ACHN (cell line): ENCODE data around the gene LTB4R.
A peak's percentile ranks its signal among the peaks of the same experiment; 100 is the strongest.

Experiments
- DNase-seq: peaks from one replicate; pipeline ENCODE4 v3.0.0-alpha.2; 2015
- in situ Hi-C: cut with HindIII; loops from 2 replicates; pipeline ENCODE4 v1.10.0; 2017; ENCODE audit warnings: low sequenced_read_pairs, low pct_ligation_motif_present, low pct_unique_long_range_greater_than_20kb

Gene LTB4R

DNA sequence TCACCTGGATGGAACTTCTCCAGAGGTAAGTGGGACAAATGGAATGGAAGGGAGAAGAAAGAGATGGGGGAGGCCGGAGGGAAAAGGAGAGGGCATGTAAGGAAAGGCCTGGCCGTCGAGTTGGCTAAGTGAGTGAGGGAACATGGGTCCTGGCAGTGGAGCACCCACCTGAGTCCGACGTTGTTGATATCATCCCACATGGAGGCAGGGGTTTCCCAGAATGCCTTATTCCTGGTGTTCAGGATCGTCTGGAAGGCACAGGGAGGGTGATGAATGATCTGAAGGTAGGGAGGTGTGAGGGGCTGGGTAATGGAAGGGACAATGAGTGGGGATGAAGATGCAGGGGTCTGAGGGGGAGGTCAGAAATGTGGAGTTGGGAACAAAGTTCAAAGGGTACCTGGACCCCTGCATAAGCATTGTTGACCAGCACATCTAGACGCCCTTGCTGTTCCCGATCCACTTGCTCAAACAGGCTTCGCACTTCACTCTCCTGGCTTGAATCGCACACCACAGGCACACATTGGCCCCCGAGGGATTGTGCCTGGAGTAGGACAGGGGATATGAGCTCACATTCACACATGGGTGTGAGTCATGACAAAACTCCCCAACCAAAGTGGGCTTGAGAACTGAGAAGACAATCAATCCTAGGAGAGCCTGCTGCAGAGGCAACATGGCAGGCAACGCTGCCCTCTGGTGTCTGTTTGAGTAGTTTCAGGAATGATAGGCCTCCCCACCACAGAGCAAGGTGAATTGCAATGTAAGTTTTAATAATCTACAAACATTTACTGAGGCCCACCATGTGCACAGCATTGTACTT, 14.8 kb upstream of the LTB4R start:
- peak; percentile 75 for DNase-seq
- in situ Hi-C loops = no loop called here

- in situ Hi-C loops = no loop called here
- peak; percentile 67 for DNase-seq
These were observed 13.9 kb upstream of the LTB4R start for GRCh38 chr14:24297190-24297964.

DNA sequence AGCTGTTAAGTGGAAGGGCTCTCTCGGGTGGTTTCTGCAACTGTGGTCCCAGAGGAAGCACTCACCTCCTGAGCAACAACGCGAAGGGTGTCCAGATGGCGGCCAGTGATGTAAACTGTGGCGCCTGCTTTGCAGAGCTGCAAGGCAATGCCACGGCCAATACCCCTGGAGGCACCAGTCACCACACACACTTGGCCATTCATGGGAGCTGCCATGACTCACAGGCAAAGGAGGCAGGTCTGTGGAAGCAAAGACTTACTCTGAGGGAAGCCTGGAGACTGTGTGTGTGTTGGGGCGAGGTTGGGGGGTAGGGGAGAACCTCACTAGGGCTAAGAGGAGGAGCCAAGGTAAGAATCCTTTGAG, 12.4 kb upstream of the LTB4R start:
- DNase-seq = peak; percentile 87
- in situ Hi-C loops = no loop called here

DNA sequence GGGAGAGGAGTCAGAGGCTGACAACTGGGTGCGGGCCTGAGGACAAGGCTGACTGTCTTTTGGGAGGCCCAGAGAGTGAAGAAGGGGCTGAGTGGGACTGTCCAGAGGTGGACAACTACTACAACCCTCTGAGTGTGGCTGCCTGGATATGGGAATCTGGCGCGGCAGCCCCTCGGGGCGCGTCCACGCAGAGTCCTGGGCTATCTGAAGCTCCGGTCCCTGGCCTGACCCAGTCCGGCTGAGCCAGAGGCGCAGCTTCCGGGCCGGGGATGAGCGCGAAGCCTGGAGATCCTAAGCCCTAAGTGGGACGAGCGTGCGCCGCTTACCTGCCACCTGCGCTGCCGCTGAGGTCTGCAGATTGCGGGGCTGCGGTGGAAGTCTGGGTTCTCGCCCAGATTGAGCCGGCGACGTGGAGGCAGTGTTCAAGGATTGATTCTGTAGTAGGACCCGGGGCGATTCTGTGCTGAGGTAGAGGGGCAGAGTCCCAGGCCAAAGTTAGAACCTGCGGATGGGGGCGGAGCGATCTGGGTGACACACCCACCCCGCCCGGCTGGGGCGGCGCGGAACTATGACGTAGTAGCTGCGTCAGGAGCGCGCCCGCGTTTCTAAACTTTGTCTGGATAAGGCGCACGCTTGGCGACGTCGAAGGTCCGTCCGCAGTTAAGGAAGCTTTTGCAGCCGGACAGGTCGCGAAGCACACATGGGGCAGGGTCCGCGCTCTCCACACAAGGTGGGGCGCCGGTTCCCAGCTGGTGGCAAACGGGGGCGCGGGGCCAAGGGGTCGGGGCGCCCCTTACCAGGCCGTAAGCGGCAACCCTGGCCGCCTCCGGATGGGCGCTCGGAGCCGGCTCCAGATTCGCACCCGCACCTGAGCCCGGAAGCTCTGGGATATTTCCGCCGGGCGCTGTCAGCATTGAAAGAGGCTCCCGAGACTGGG, 11.8 kb upstream of the LTB4R start, which contains the start of the genes DHRS1 and NOP9:
TSS of gene DHRS1 (minus strand) at position 526 of the 937 bp plus-strand sequence. CDS start 674 bp downstream, outside the sequence.
TSS of gene NOP9 (plus strand) at position 596 of the 937 bp plus-strand sequence. CDS start at position 701, 105 bp downstream.
- in situ Hi-C loops = no loop called here
- DNase-seq = peak; percentile 87

DNA sequence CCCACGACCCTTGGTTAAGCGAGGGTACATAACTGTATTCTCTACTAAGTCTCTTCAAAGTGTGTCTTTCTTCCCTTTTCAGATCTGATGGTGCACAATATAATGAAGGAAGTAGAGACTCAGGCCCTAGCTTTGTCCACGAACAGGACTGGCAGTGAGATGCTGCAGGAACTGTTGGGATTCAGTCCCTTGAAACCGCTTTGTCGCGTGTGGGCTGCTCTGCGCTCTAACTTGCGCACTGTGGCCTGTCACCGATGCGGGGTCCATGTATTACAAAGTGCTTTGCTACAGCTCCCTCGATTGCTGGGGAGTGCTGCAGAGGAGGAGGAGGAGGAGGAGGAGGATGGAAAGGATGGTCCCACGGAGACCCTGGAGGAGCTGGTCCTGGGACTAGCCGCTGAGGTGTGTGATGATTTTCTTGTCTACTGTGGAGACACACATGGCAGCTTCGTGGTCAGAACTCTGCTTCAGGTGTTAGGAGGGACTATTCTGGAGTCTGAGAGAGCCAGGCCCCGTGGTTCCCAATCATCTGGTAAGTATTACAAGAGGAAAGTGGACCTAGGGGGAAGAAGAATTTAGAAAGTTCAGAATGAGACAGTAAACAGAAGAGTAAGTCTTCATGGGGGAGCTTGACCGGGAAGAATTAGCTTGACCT, 10.8 kb upstream of the LTB4R start:
- in situ Hi-C loops = no loop called here
- no peak for DNase-seq

DNA sequence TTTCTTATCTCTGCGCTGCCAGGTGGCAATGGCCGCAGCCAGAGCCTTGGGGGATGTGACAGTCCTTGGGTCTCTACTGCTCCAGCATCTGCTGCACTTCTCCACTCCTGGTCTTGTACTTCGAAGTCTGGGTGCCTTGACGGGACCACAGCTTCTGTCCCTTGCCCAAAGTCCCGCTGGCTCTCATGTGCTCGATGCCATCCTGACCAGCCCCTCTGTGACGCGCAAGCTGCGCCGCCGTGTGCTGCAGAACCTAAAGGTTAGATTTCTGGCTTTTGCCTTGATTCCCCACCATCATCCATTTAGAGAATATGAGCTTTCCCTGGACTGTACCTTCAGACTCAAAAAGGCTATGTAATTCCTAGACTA, 7.3 kb upstream of the LTB4R start:
- no peak for DNase-seq
- in situ Hi-C loops = no loop called here

DNA sequence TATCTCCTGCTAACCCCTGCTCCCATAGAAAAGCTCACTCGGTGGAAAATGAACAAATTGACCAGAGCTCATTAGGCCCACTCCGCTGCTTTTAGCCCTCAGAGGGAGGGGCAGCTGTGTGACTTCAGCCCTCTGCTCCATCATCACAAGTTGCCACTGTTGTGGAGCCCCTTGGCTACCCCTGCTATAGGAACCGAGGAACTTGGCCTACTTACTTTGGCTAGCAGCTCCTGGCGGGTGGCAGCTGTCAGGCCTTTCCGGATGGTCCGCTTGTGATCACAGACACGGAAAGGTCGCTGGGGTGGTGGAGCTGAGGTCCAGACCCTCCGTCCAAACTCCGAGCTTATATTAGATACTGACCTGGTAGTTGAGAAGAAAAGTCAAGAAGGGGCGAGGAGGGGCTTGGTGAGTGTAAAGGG, 4.1 kb upstream of the LTB4R start:
- in situ Hi-C loops = no loop called here

GRCh38 chr14:24307575-24308341, 3.5 kb upstream of the LTB4R start, which contains the start of gene CIDEB:
Gene CIDEB (minus strand): TSS chr14:24307977. CDS start chr14:24307858, 119 bp downstream.
- peak; percentile 76 for DNase-seq
- in situ Hi-C loops = no loop called here

More for the DNA sequence above, 4.1 kb upstream of the LTB4R start:
- no peak for DNase-seq

DNA sequence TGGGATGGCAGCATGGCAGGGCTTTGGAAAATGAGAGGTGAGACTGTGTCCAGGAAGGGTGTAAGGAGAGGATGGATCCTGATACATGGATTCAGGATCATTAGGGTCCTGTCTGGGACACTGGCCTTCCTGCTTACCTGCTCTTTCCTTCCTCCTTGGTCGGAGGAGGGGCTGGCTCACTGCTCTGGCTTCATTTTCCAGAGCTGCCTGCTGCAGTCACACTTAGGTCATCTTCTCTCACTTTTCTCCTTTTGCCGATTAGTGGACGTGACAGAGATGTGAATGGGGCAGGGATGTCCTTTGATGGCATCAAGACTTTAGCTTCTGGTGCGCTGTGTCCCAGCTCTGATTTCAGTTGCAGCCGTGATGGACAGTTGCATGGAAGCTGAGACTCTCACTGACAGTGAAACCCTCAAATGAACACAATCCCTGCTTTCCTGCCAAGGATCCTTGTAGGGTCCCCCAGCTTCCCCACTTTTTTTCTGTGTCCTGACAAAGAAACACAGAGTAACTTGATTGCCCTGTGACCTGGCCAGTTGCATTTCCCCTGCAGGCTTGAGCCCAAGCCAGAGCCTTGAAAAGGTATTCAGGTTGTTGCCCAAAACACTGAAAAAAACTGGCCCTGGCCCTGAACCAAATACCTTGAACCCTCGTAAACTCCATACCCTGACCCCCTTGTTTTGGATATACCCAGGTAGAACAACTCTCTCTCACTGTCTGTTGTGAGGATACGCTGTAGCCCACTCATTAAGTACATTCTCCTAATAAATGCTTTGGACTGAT, 2.8 kb upstream of the LTB4R start:
- in situ Hi-C loops = no loop called here
- DNase-seq = no peak

DNA sequence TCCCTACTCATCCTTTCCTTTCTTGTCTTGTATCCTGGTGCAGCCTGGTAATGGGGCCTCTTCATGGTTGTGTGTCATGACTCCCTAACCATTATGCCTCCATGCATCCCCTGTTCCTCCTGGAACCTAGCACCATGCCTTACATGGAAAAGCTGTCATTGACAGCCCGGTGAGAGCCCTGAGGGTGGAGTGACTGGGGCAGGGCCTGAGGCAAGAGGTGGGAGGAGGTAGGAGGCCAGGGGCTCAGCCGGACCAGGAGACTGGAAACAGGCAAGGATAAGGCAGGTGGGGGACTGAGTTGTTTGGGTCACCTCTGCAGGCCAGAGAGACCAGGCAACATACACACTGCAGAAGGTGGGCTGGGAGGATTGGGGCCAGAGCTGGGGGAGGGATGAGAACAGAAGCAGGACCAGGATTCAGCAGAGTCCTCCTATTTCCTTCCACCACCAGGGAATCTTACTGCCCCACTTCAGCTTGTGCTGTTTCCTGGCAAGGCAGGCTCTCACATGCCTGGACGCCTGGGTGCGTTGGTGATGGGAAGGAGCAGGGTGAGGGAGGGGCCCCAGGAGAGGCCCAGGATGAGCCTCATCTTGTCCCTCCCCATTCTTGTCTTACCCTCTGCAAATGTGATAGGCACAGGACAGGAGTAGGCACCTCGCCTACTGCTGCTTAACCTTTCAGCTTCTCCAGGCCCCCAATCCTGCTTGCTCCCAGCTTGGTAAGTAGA, 1.6 kb upstream of the LTB4R start, which contains the start of gene LTB4R2:
TSS of gene LTB4R2 (plus strand) at position 603 of the 727 bp plus-strand sequence. CDS start 525 bp downstream, outside the sequence.
- in situ Hi-C loops = no loop called here
- DNase-seq = no peak

GRCh38 chr14:24310265-24310645, 1.0 kb upstream of the LTB4R start:
- in situ Hi-C loops = no loop called here
- DNase-seq = no peak

- DNase-seq = no peak
- in situ Hi-C loops = no loop called here
These were observed 724 bp downstream of the LTB4R start for GRCh38 chr14:24311837-24312615.

DNA sequence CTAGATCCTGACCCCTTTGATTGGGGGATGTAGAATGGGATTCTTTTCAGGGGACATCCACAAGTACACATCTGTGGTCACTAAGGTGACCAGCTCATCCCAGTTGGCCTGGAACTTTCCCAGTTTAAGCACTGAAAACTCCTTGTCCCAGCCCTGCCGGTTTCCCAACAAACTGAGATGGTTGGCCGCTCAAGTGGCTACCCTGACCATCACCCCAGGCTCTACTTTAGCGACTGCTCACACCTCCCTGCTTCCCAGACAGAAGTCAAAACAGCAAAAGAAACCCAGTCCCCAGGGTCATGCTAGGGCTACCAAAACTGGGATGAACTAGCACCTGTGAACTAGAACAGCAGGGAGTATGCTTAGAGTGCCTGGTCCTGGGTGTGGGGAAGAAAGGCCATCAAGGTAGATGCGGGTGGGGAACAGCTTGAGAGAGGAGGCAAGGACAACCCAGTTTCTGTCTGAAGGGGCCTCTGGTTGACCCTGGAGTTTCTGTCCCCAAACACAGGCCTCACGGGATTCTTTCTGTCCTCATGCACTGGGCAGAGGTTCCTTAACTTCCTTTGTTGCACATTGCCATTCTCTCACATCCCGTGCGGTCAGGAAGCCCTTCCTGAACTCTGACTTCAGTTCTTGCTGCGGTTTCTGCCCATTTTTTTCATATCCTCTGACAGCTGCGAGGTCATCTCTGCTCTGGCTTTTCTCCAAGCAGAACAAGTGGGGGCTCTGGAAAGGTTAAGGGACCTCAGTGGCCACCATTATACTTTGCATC, 1.6 kb downstream of the LTB4R start:
- in situ Hi-C loops = no loop called here
- DNase-seq = peak; percentile 32

DNA sequence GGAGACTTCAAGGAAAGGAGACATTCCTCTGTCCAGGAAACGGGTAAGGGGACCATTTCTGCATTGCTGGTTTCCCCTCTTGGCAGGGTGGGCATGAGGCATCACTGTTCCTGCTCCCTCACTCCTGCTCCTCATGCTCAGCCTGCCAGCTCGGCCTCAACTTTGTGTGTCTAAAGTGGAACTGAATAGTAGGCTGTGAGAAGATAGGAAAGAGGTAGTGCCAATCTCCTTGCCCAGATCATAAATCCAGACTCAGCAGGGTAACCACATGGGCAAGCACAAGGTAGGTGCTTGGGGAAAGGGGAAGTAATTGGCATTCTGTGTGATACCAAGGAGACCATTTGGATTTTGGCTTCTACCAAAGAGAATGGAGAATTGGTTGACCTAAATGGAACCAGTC, 2.6 kb downstream of the LTB4R start:
- DNase-seq = no peak
- in situ Hi-C loops = no loop called here
